MM.1S (cell line): ENCODE results near the gene THRB.

ENCODE experiments used
- DNase-seq: peaks from one replicate; pipeline ENCODE4 v3.0.0-alpha.2; 2015
- H2AFZ ChIP-seq: fragments of 300-600 bp; sonication (generic); 2 replicates; pipeline ENCODE4 v1.6.0; 2016; ENCODE audit warnings: antibody characterized with exemption, low read length
- H3F3A ChIP-seq: fragments of 300-600 bp; sonication (generic); 2 replicates; pipeline ENCODE4 v1.6.1; 2016; ENCODE audit warnings: mild to moderate bottlenecking, antibody characterized with exemption, low read length, moderate library complexity, mixed read lengths; ENCODE audit not compliant: insufficient read depth
- H3K27ac ChIP-seq: fragments of 300-600 bp; sonication (generic); 2 replicates; pipeline ENCODE4 v1.5.1; 2016; ENCODE audit warnings: mild to moderate bottlenecking, low read length
- H3K27me3 ChIP-seq: fragments of 300-600 bp; sonication (generic); replicated peaks from 2 replicates; pipeline ENCODE4 v1.6.0; 2016; ENCODE audit warnings: low read length; ENCODE audit not compliant: insufficient read depth
- H3K36me3 ChIP-seq: fragments of 300-600 bp; sonication (generic); replicated peaks from 2 replicates; pipeline ENCODE4 v1.6.1; 2016; ENCODE audit warnings: mild to moderate bottlenecking, low read length, mixed read lengths; ENCODE audit not compliant: insufficient read depth
- H3K4me1 ChIP-seq: fragments of 300-600 bp; sonication (generic); 2 replicates; pipeline ENCODE4 v1.6.1; 2016; ENCODE audit warnings: low read length, mixed read lengths
- H3K4me2 ChIP-seq: fragments of 300-600 bp; sonication (generic); 2 replicates; pipeline ENCODE4 v1.6.0; 2016; ENCODE audit warnings: low read depth, low read length
- H3K4me3 ChIP-seq: fragments of 300-600 bp; sonication (generic); 2 replicates; pipeline ENCODE4 v1.5.1; 2016; ENCODE audit warnings: low read length, mixed read lengths
- H3K79me2 ChIP-seq: fragments of 300-600 bp; sonication (generic); 2 replicates; pipeline ENCODE4 v1.6.1; 2016; ENCODE audit warnings: mixed run types, low read length, mixed read lengths
- H3K9ac ChIP-seq: fragments of 300-600 bp; sonication (generic); 2 replicates; pipeline ENCODE4 v1.6.1; 2016; ENCODE audit warnings: low read length, mixed read lengths
- H3K9me2 ChIP-seq: fragments of 300-600 bp; sonication (generic); replicated peaks from 2 replicates; pipeline ENCODE4 v1.6.1; 2016; ENCODE audit warnings: mild to moderate bottlenecking, low read length, mixed read lengths; ENCODE audit not compliant: insufficient read depth
- H3K9me3 ChIP-seq: fragments of 300-600 bp; sonication (generic); replicated peaks from 2 replicates; pipeline ENCODE4 v1.6.1; 2016; ENCODE audit warnings: mild to moderate bottlenecking, low read length, mixed read lengths; ENCODE audit not compliant: insufficient read depth
- H4K20me1 ChIP-seq: fragments of 300-600 bp; sonication (generic); 2 replicates; pipeline ENCODE4 v1.6.1; 2016; ENCODE audit warnings: mild to moderate bottlenecking, low read length, moderate library complexity, mixed read lengths; ENCODE audit not compliant: insufficient read depth
- CTCF ChIP-seq: fragments of 300-600 bp; sonication (generic); IDR thresholded peaks from 2 replicates; pipeline ENCODE4 v1.5.1; 2016; ENCODE audit warnings: antibody characterized with exemption, low read length, mixed read lengths
- EZH2 ChIP-seq: fragments of 300-600 bp; sonication (generic); optimal IDR thresholded peaks from 2 replicates; pipeline ENCODE3; 2017; ENCODE audit warnings: low read depth, mild to moderate bottlenecking, antibody characterized with exemption, low read length, mixed read lengths
- EZH2phosphoT487 ChIP-seq: fragments of 300-600 bp; sonication (generic); IDR thresholded peaks from 2 replicates; pipeline ENCODE4 v1.6.1; 2018; ENCODE audit warnings: antibody characterized with exemption, low read length

The THRB gene

DNA sequence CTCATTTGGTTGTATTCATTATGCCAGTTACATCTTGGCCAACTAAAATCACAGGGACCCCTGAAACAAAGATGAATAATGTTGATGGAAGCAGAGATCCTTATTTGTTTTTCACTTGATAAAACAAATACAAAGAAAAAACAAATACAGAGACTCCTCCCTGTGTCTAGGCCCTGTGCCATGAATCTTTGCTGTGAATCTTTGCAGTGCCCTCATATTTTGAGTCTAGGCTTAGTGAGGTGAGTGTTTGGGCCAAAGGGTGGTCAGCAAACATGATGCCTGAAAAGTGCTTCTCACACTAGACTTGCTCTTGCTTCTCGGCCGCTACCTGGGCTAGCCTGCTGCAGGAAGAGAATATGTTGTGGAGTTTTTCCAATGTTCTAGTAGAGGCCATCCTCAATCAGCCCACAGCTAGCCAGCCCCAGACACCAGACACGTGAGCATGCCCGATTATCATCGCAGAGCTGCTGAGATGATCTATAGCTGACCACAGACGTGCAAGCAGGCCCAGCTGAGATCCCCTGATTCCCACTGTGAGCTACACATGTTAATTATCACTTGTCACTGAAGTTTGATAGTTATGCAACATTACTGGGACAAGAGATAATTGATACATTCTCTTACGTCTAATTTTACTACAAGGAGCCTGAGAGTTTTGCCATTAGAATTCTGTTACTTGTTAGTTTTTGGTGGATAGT lies 191.4 kb downstream of the THRB start:
- no peaks in the 10 kb centered on the region for H3K9me2 ChIP-seq
- H3F3A ChIP-seq: no peaks in the 10 kb centered on the region
- H3K27me3 ChIP-seq: no peaks in the 10 kb centered on the region
- H3K9ac ChIP-seq: no peak overlapping the region
- H3K4me3 ChIP-seq: no peak overlapping the region
- H3K36me3 ChIP-seq: no peaks in the 10 kb centered on the region
- no peak overlapping the region for H2AFZ ChIP-seq
- no peaks in the 10 kb centered on the region for H3K79me2 ChIP-seq
- no peaks in the 10 kb centered on the region for H3K4me1 ChIP-seq
- no peak overlapping the region for H3K27ac ChIP-seq
- H4K20me1 ChIP-seq: no peaks in the 10 kb centered on the region
- no peak for DNase-seq
- TF ChIP-seq EZH2phosphoT487 (no peak), EZH2 (no peak), CTCF (no peak)
- no peak overlapping the region for H3K4me2 ChIP-seq
- no peaks in the 10 kb centered on the region for H3K9me3 ChIP-seq

DNA sequence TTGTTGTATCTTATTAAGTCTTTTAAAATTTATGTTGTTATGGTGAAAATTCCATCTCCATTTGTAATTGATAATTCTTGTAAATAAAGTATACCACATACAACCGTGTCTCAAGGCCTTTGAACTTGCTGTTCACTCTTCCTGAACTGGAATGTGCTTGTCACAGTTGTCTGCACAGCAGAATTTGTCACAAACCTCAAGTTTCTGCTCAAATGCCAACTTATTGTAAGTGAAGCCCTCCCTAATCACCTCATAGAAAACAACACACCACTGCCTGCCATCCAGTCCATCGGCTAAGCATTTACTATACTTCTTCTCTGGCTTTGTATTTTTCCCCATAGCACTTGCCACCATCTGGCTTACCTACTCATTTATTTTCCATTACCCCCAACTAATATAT lies 192.3 kb downstream of the THRB start:
- Histone ChIP-seq H3K27me3 (no peaks in the 10 kb centered on the region), H3F3A (no peaks in the 10 kb centered on the region), H4K20me1 (no peaks in the 10 kb centered on the region), H2AFZ (no peak overlapping the region), H3K79me2 (no peaks in the 10 kb centered on the region), H3K4me1 (no peaks in the 10 kb centered on the region), H3K9ac (no peak overlapping the region), H3K9me3 (no peaks in the 10 kb centered on the region), H3K36me3 (no peaks in the 10 kb centered on the region), H3K9me2 (no peaks in the 10 kb centered on the region), H3K4me3 (no peak overlapping the region), H3K4me2 (no peak overlapping the region), H3K27ac (no peak overlapping the region)
- no peak for DNase-seq
- TF ChIP-seq EZH2phosphoT487: no peak
- no peak for TF ChIP-seq CTCF
- no peak for TF ChIP-seq EZH2

DNA sequence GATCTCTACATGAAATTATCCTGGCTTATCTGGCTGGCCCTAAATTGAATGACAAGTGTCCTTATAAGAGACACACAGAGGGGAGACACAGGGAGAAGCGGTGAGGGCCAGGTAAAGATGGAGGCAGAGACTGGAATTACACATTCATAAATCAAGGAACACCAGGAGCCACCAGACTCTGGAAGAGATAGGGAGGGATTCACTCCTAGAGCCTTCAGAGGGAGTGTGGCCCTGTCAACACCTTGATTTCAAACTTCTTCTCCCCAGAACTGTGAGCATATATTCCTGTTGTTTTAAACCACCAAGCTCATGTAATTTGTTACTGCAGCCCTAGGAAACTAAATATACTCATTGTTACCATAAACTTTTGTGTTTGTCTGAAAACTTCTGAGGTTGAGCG lies 193.7 kb downstream of the THRB start:
- Histone ChIP-seq H3K9ac (no peak overlapping the region), H3F3A (no peaks in the 10 kb centered on the region), H3K4me2 (no peak overlapping the region), H4K20me1 (no peaks in the 10 kb centered on the region), H3K9me2 (no peaks in the 10 kb centered on the region), H3K27me3 (no peaks in the 10 kb centered on the region), H2AFZ (no peak overlapping the region), H3K4me3 (no peak overlapping the region), H3K36me3 (no peaks in the 10 kb centered on the region), H3K27ac (no peak overlapping the region), H3K79me2 (no peaks in the 10 kb centered on the region), H3K4me1 (no peaks in the 10 kb centered on the region), H3K9me3 (no peaks in the 10 kb centered on the region)
- TF ChIP-seq CTCF: no peak
- no peak for TF ChIP-seq EZH2phosphoT487
- no peak for TF ChIP-seq EZH2
- DNase-seq: no peak
